ENCODE results near the gene PMEPA1. TPM values are rescaled to one million over a fixed set of nuclear protein-coding genes. Genes with fewer than 3 reads are reported as not detected.

The PMEPA1 gene
- total and polyA plus RNA-seq, 2 experiments from 2014 or later, result 7.3 to 15.4 TPM

GRCh38 chr20:57656821-57657534, 52.8 kb downstream of the PMEPA1 start:
- Mint-ChIP-seq H3K27ac (no peak overlapping the region), H3K36me3 (ENCODE audit: low read depth) (peaks cover 27% of the 10 kb centered on the region), H3K4me3 (no peak overlapping the region), H3K4me1 (peaks cover 25% of the 10 kb centered on the region), H3K9me3 (no peaks in the 10 kb centered on the region), H3K27me3 (ENCODE audit: insufficient read depth, low read depth, poor library complexity) (peaks cover 7% of the 10 kb centered on the region)
- H3K9me2 ChIP-seq (ENCODE audit: insufficient read depth), result no peaks in the 10 kb centered on the region
- no peaks in the 10 kb centered on the region for H3K36me3 ChIP-seq (ENCODE audit: insufficient read depth)
- H2AFZ ChIP-seq, result no peak overlapping the region
- peaks cover 4% of the 10 kb centered on the region; the same call in 1 of the 2 replicates for H3F3A ChIP-seq (replicated peaks; ENCODE audit: low read depth)
- H3K79me2 ChIP-seq (replicated peaks; ENCODE audit: insufficient read depth), result peaks cover 15% of the 10 kb centered on the region
- H3K27ac ChIP-seq (ENCODE audit: low read depth), result no peak overlapping the region
- no peaks in the 10 kb centered on the region for H3K27me3 ChIP-seq (ENCODE audit: insufficient read depth)
- H4K20me1 ChIP-seq (replicated peaks; ENCODE audit: insufficient read depth), result no peaks in the 10 kb centered on the region; the same call in 1 of the 2 replicates
- no peak for TF ChIP-seq EZH2 (IDR thresholded peaks at IDR 0.05; ENCODE audit: low read depth, unreplicated experiment)
- TF ChIP-seq JUNB (IDR thresholded peaks at IDR 0.05; ENCODE audit: unreplicated experiment), result no peak
- no peak for TF ChIP-seq STAT1 (IDR thresholded peaks at IDR 0.05; ENCODE audit: unreplicated experiment)
- TF ChIP-seq ZNF331 (CRISPR knock-in tag; IDR thresholded peaks at IDR 0.05; ENCODE audit: low read depth), result no peak
- TF ChIP-seq EZH2phosphoT487 (IDR thresholded peaks at IDR 0.05; ENCODE audit: unreplicated experiment), result no peak
- TF ChIP-seq NANOG (IDR thresholded peaks at IDR 0.05; ENCODE audit: borderline replicate concordance), result no peak
- no peak for TF ChIP-seq ZNF462 (CRISPR knock-in tag; IDR thresholded peaks at IDR 0.05)
- no peak for TF ChIP-seq CTCF (conservative IDR thresholded peaks at IDR 0.05; ENCODE audit: low read depth in 2 of 2)
- no peak overlapping the region for H3K4me2 ChIP-seq
- no peak overlapping the region for H3K4me3 ChIP-seq
- DNase-seq (ENCODE audit: low spot score) (no peak), ATAC-seq (no peak)
- no peaks in the 10 kb centered on the region; the same call in 1 of the 2 replicates for H3K4me1 ChIP-seq (ENCODE audit: insufficient read depth)

Measured in GM23338 (cell line).